ENCODE measurements around the gene CEP112.
"Not testable (repeated sequence)": the region's sequence is repeated elsewhere in the genome, so short reads cannot be mapped to it uniquely, and the experiment has no call there.

CEP112 gene

GRCh38 chr17:66210208-66210574, 18.3 kb upstream of the CEP112 start:
- DNase-seq: no peak

GRCh38 chr17:66207936-66208335, 16.0 kb upstream of the CEP112 start:
- DNase-seq: no peak

GRCh38 chr17:66203274-66204015, 11.5 kb upstream of the CEP112 start:
- DNase-seq: no peak

DNA sequence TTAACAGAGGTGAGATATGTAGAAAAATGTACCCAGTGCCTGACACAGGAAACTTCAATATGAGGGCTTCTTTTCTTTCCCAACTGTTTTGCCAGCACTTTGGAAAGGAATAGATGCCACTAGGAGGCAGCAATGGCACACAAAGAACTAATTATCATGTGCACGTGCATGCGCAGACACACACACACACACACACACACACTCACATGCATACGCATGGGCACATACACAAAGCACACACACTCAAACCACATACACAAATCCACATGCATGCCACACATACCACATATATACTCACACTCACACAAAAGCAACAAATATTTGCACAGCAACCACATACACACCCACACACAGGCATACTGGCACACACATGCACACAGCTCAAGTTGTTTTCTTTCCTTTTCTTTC, 8.8 kb upstream of the CEP112 start:
- DNase-seq: peak; percentile 71

DNA sequence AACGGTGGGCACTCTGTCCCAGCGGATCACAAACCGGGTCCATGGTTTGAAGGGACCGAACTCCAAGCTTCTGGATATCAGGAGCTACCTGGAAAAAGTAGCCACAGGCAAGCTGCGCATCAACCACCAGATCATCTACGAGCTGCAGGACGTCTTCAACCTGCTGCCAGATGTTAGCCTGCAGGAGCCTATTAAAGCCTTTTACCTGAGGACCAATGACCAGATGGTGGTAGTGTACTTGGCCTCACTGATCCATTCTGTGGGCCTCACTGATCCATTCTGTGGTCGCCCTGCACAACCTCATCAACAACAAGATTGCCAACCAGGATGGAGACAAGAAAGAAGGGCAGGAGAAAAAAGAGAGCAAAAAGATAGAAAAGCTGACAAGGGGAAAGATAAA, 6.3 kb upstream of the CEP112 start:
- DNase-seq: no peak

- DNase-seq: no peak
These were observed 400 bp upstream of the CEP112 start for GRCh38 chr17:66192378-66192687.

GRCh38 chr17:66190738-66191592, 968 bp downstream of the CEP112 start:
- peak; percentile 8 for DNase-seq

DNA sequence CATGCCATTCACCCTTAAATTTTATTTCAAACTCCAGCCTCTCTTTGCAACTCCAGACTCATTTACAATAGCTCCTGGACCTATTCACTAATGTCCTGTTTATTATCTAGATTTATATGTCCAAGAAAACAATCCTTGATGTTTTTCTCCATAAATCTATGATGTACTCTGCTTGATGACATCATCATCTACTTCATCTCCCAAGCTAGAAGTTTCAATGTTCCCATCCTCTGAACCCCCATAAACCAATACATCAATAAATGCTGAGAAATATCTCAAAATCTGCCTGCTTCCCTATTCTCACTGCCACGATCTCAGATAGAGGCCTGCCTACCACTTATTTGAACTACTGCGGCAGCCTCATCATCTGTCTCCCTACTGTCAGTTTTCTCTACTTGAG, 4.2 kb downstream of the CEP112 start:
- DNase-seq: no peak

- DNase-seq: no peak
These were observed 6.1 kb downstream of the CEP112 start for GRCh38 chr17:66185862-66186261.

DNA sequence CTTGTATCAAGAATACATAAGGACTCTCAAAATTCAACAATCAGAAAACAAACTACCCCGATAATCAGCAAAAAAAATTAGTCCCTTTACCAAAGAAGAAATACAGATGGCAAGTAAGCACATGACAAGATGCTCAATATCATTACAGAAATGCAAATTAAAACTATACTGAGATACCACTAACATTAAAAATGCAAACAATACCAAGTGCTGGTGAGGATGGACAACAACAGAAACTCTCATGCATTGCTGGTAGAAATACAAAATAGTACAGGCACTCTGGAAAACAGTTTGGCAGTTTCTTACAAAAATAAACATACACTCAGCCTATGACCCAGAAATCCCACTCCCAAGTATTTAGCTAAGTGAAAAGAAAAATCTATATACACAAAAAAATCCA, 7.5 kb downstream of the CEP112 start:
- DNase-seq: no peak

GRCh38 chr17:66183529-66183928, 8.4 kb downstream of the CEP112 start:
- no peak for DNase-seq

GRCh38 chr17:66178642-66179041, 13.3 kb downstream of the CEP112 start:
- no peak for DNase-seq

DNA sequence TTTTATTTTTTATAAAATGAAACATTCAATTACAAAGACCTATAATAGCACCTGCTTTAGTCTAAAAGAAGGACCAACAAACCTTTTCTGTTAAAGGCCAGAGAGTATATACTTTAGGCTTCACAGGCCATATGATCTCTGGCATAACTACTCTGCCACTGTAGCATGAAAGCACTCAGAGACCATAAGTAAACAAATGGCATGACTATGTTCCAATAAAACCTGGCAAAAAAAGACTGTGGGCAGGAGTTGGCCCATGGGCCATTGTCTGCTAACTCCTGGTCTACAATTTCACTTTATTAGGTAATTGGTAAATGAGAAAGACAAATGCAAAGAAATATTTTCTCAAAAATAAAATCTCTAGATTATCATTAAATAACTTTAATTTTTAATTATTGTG, 14.9 kb downstream of the CEP112 start:
- DNase-seq: no peak

GRCh38 chr17:66175892-66176291, 16.0 kb downstream of the CEP112 start:
- no peak for DNase-seq

DNA sequence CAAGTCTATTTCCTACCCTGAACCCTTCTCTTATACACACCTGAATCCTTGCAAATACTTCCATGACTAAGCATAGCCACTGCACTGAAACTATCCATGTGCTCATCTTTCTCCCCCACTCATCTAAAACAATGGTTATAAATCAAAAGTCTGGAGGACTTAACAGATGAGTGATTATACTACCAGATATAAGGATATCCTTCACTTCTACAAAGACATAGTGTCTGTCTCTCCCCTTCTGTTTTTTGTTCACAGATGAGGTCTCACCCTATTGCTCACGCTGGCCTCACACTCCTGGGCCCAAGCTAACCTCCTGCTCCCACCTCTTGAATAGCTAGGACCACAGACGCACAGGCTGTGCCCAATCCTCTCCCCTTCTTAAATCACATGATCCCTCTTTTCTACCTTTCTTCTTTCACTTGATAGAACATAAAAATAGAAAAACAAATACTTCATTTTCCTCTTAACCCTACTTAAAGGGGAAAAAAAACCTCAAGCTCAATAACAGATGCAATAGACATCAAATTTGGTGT, 19.2 kb downstream of the CEP112 start:
- no peak for DNase-seq

GRCh38 chr17:66172144-66172543, 19.8 kb downstream of the CEP112 start:
- DNase-seq: no peak

- no peak for DNase-seq
These were observed 20.2 kb downstream of the CEP112 start for GRCh38 chr17:66171692-66172091.

DNA sequence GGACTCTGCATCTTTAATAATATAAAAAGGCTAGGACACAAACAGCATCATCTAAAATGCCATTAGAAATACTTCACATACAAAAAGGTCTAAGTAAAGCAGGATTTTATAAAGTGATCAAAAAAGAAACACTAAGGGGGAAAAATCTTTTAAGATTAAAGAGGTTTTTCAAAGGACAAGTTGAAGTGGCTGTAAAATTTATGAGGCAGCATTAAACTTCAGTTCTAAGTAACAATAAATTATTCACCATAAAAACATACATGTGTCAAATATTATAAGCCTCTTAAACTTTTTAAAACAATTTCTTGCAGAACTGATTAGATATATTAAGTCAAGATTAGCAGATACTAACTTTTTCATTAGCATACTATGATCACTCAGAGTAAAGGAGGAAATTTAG, 20.8 kb downstream of the CEP112 start:
- no peak for DNase-seq

- DNase-seq: no peak
These were observed 22.1 kb downstream of the CEP112 start for GRCh38 chr17:66169839-66170238.

- no peak for DNase-seq
These were observed 24.6 kb downstream of the CEP112 start for GRCh38 chr17:66167189-66167815.

DNA sequence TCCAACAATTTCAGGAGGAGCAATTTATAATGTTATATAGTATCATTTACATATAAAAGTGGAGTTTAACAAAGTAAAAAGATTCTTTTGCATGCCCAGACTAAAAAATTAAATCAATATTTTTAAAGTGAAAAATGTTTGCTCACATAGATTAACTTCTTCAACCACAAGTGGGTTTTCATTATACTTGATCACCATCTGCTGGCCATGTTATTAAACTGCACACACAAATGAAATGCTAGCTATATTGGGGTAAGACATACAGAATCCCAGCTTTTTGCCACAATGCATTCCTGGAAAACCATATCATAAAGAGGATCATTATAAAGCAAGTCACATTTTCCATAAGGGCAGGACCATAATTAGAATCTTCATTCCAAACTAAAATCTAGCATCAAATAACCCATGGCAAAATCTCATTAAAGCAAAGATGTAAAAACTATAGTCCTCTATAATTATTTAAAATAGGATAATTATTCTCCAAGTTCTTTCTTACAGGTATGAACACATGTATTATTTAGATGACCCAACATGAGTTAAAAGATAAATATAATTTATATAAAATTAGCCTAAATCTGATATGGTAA, 26.3 kb downstream of the CEP112 start:
- peak; percentile 58 for DNase-seq

DNA sequence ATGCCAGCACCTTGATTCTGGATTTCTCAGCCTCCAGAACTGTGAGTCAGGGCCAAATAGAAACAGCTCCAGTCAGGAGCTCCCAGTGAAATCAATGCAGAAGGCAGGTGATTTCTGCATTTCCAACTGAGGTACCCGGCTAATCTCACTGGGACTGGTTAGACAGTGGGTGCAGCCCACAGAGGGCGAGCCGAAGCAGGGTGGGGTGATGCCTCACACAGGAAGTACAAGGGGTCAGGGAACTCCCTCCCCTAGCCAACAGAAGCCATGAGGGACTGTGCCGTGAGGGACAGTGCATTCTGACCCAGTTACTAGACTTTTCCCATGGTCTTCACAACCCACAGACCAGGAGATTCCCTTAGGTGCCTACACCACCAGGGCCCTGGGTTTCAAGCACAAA, 36.9 kb downstream of the CEP112 start:
- DNase-seq: not testable (repeated sequence)

DNA sequence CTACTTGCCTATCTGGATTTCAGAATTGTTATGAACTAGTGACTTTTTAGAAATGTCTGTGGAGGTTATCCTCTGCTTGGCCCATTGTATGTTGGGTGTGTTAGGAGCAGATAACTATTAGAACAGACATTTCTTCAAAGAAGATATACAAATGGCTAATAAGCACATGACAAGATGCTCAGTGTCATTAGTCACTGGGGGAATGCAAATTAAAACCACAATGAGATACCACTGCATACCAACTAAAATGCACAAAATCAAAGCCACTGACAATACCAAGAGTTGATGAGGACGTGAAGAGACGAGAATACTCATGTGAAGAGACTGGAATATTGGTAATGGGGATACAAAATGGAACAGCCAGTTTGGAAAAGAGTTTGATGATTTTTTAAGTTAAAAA, 39.2 kb downstream of the CEP112 start:
- no peak for DNase-seq
